BE2C (cell line): ENCODE data around the gene BRD1.

Experiments
- DNase-seq: peaks from one replicate; pipeline ENCODE4 v3.0.0-alpha.2; 2020
- H3K27me3 ChIP-seq: fragments of 250-450 bp; sonication (Bioruptor Pico); 2 replicates; pipeline ENCODE4 v1.5.1; 2020; ENCODE audit warnings: mild to moderate bottlenecking
- H3K36me3 ChIP-seq: fragments of 250-450 bp; sonication (Bioruptor Pico); 2 replicates; pipeline ENCODE4 v1.5.1; 2020; ENCODE audit warnings: mild to moderate bottlenecking
- H3K4me1 ChIP-seq: fragments of 250-450 bp; sonication (Bioruptor Pico); 2 replicates; pipeline ENCODE4 v1.5.1; 2020
- H3K4me3 ChIP-seq: 2 replicates; pipeline ENCODE4 v1.5.1; 2011; ENCODE audit warnings: low read depth, low read length
- H3K9me3 ChIP-seq: fragments of 250-450 bp; sonication (Bioruptor Pico); 2 replicates; pipeline ENCODE4 v1.5.1; 2020
- TF ChIP-seq, protein P1 (sequence below): IDR thresholded peaks from 2 replicates; pipeline ENCODE4 v1.5.1; 2012; ENCODE audit warnings: mild to moderate bottlenecking, low read depth, low read length

Gene BRD1

DNA sequence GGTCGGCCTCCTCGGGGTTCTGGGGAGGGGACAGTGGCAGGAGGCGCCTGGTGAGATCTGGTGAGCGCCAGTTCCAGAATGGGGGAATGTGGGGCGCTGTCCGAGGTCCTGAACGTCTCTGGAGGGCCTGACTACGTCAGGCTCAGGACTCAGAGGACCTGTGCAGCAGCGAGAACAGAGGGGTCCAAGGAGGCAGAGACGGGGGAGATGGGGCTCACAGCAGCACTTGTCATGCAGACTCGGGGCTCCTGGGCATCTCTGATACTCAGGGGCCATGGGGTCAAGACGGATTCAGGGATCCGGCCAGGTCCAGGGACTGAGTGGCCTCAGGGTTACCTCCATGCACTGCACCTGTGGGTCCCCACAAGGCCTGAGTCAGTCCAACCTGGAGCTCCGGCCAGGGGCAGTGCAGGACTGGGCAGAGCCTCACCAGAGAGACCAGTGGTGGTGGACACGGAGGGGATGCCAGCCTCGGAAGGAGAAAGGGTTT lies 92.2 kb downstream of the BRD1 start:
- no peaks in the 10 kb centered on the region for H3K9me3 ChIP-seq
- no peaks in the 10 kb centered on the region for H3K4me1 ChIP-seq
- H3K36me3 ChIP-seq, result no peaks in the 10 kb centered on the region
- TF ChIP-seq, protein P1, sequence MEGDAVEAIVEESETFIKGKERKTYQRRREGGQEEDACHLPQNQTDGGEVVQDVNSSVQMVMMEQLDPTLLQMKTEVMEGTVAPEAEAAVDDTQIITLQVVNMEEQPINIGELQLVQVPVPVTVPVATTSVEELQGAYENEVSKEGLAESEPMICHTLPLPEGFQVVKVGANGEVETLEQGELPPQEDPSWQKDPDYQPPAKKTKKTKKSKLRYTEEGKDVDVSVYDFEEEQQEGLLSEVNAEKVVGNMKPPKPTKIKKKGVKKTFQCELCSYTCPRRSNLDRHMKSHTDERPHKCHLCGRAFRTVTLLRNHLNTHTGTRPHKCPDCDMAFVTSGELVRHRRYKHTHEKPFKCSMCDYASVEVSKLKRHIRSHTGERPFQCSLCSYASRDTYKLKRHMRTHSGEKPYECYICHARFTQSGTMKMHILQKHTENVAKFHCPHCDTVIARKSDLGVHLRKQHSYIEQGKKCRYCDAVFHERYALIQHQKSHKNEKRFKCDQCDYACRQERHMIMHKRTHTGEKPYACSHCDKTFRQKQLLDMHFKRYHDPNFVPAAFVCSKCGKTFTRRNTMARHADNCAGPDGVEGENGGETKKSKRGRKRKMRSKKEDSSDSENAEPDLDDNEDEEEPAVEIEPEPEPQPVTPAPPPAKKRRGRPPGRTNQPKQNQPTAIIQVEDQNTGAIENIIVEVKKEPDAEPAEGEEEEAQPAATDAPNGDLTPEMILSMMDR, result no peak
- no peak overlapping the region for H3K4me3 ChIP-seq
- DNase-seq, result no peak
- peaks cover 51% of the 10 kb centered on the region for H3K27me3 ChIP-seq

DNA sequence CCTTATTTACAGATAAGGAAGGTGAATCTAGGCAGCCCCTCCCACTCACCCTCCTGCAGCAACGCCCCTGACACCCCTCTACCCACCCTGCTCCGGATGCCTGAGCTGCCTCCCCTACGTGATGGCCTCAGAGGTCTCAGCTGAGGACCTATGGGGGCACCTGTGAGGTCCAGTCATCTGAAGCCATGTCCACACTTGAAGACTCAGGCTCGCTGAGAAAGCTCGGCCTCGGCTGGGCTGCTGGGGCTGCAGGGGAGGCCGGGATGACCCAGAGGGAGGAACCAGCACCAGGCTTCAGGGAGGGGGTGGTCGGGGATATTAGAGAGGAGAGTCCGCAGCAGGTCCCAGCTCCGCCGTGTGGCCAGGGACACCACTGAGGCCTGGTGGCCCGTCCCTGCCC lies 92.8 kb downstream of the BRD1 start:
- Histone ChIP-seq H3K4me3 (no peak overlapping the region), H3K27me3 (peaks cover 50% of the 10 kb centered on the region), H3K36me3 (no peaks in the 10 kb centered on the region), H3K4me1 (no peaks in the 10 kb centered on the region), H3K9me3 (no peaks in the 10 kb centered on the region)
- no peak for DNase-seq
- TF ChIP-seq, protein P1, result no peak

DNA sequence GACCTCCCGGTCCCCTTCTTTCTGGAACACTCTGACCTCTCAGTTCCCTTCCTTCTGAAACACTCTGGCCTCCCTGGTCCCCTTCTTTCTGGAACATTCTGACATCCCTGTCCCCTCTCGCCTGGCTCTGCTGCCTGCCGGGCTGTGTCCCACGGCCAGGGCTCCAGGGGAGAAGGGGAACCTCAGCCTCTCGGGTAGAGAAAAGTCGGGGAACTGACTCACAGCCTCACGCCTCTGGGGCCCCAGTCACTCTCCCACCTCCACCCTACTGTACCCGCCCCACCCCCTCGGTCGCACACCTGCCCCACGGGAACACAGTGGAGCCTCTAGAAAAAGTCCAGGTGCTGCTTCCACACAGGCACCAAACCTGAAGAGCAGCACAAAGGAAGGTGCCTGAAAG lies 93.3 kb downstream of the BRD1 start:
- no peak for DNase-seq
- H3K4me1 ChIP-seq, result no peaks in the 10 kb centered on the region
- H3K36me3 ChIP-seq, result no peaks in the 10 kb centered on the region
- H3K27me3 ChIP-seq, result peaks cover 53% of the 10 kb centered on the region
- TF ChIP-seq, protein P1, result no peak
- no peaks in the 10 kb centered on the region for H3K9me3 ChIP-seq
- H3K4me3 ChIP-seq, result no peak overlapping the region

DNA sequence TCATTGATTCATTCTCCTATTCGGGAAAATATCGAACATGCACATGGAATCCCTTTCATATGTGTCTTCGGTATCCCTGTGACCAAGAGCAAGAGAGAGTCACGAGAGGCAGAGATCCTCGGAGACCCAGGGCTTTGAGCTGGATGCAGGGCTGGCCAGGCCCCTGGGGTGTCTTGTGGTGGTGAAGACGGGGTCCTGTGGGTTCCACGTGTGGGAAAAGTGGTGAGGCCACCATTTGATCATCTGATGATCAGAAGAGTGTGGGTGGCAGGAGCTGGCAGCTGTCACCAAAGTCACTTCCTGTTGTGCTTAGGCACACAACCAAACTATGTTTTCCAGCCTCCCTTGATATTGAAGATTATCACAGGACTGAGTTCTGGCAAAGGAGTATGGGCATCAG lies 94.0 kb downstream of the BRD1 start:
- Histone ChIP-seq H3K4me3 (no peak overlapping the region), H3K9me3 (no peaks in the 10 kb centered on the region), H3K27me3 (peaks cover 60% of the 10 kb centered on the region), H3K36me3 (no peaks in the 10 kb centered on the region), H3K4me1 (no peaks in the 10 kb centered on the region)
- DNase-seq, result no peak
- TF ChIP-seq, protein P1, result no peak

DNA sequence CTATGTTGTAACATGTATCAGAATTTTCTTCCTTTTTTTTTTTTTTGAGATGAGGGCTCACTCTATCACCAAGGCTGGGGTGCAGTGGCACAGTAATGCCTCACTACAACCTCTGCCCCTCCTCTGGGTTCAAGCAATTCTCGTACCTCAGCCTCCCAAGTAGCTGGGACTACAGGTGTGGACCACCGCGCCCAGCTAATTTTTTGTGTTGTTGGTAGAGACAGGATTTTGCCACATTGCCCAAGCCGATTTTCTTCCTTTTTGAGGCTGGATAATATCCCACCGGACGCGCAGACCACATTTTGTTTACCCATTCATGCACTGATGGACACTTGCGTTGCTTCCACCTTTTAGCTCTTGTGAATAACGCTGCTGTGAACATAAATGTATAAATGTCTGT lies 97.0 kb downstream of the BRD1 start:
- Histone ChIP-seq H3K4me1 (no peaks in the 10 kb centered on the region), H3K4me3 (no peak overlapping the region), H3K9me3 (no peaks in the 10 kb centered on the region), H3K36me3 (no peaks in the 10 kb centered on the region), H3K27me3 (peaks cover 80% of the 10 kb centered on the region)
- TF ChIP-seq, protein P1, result no peak
- DNase-seq, result no peak

DNA sequence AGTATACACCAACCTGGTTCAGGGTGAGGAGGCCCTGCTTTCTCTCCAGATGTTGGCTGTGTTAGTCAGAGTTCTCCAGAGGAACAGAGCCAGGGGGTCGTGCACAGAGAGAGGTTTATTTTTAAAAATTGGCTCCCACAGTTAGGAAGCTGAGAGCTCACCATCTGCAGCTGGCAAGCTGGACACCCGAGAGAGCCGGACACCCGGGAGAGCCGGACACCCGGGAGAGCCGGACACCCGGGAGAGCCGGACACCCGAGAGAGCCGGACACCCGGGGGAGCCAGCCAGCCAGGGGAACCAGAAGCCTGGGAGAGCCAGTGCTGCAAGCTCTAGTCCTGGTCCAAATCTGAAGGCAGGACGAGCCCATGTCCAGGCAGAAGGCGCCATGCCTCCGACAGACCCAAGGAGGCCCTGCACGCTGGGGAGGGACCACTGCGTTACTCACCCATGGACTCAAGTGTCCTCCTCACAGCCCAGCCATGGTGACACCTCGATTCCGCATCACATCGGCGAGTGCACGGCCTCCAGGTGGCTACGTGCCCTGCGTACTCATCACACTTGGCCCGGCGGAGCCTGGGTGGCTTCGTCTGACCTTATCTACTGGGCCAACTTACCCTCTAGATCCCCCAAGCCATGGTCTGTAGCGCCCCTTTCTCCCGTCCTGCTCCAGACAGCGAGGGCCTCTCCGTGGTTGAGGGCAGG lies 99.0 kb downstream of the BRD1 start:
- no peak for DNase-seq
- H3K27me3 ChIP-seq, result peaks cover 80% of the 10 kb centered on the region

More for the DNA sequence above, 99.0 kb downstream of the BRD1 start:
- Histone ChIP-seq H3K4me3 (no peak overlapping the region), H3K4me1 (no peaks in the 10 kb centered on the region), H3K9me3 (no peaks in the 10 kb centered on the region), H3K36me3 (no peaks in the 10 kb centered on the region)
- TF ChIP-seq, protein P1, result no peak
